HG03064 (cell line): ENCODE results near the gene CSE1L.
"Not testable (repeated sequence)": the region's sequence is repeated elsewhere in the genome, so short reads cannot be mapped to it uniquely, and the experiment has no call there.

ENCODE experiments used
- ATAC-seq: cut with Tn5 transposase; IDR thresholded peaks from one replicate; pipeline ENCODE4 v1.9.1; 2021; ENCODE audit warnings: low read depth; ENCODE audit not compliant: unreplicated experiment

CSE1L gene

DNA sequence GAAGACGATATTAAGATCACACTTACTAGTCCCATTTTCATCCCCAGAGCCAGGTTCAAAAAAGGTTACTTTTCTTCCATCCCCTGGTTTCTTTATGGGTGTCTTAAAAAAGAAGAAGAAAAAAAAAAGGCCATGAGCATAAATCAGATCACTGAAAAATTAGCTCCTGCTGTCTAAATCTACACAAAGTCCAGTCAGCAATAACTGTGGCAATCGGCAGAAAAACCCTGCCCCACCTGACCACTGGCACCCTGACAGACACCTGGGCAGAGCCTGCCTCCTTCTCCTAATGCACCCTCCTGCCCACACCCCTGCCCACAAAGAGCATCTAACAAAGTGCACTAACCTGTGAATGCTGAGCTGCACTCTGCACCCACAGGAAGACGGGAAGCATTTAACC, 72.2 kb downstream of the CSE1L start:
- ATAC-seq, result no peak

GRCh38 chr20:49119988-49120387, 73.9 kb downstream of the CSE1L start:
- ATAC-seq, result no peak

DNA sequence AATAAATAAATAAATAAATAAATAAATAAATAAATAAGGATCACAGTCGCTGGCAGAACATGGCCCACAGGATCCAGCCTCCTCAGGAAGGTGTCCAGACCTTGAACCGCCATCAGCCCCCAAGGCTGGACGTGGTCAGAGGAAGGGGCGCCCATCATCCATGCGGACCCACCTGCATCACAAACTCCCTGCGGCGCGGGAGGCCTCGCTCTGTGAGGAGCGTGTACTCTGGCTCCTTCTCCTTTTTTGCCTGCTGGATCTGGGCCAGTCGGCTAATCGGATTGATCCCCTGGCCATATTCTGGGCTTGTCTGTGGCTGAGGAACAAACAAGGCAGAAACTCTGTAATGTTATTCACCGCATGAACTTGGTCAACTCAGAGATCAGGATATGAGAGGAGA, 76.8 kb downstream of the CSE1L start:
- no peak for ATAC-seq

- no peak for ATAC-seq
Measured at GRCh38 chr20:49123982-49124381, 77.9 kb downstream of the CSE1L start.

- no peak for ATAC-seq
Measured at GRCh38 chr20:49132995-49133478, 86.9 kb downstream of the CSE1L start.

DNA sequence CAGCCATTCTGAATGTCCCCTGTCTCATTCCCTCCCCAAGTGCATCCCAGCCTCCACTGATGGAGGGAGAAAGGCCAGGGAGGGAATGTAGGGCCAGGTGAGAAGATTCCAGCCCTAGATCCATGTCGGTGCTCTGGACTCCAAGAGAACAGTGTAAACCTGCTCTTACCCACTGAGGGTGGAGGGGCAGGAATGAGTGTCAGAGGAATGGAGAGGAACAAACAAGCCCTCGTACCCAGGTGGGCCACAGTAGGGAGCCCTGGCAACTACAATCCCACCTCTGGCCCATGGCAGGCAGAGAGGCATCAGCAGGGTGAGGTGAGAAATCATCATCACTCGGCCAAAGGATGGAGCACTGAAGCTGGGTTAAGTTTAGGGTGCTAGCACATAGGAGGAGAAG, 87.5 kb downstream of the CSE1L start:
- ATAC-seq, result no peak

DNA sequence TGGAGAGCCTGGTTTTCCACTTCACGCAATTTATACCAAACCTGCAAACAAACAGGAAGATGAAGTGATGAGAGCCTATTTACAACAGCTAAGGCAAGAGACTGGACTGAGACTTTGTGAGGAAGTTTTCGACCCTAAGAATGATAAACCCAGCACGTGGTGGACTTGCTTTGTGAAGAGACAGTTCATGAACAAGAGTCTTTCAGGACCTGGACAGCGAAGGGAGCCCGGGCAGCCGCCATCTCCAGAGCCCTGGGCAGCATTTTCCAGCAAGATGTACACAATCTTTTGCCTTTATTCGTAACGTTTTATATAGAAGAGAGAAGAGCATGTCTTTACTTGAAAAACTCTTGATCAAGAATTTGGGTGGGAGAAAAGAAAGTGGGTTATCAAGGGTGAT, 88.7 kb downstream of the CSE1L start:
- ATAC-seq, result not testable (repeated sequence)

- no peak for ATAC-seq
Measured at GRCh38 chr20:49136817-49137571, 90.9 kb downstream of the CSE1L start.

DNA sequence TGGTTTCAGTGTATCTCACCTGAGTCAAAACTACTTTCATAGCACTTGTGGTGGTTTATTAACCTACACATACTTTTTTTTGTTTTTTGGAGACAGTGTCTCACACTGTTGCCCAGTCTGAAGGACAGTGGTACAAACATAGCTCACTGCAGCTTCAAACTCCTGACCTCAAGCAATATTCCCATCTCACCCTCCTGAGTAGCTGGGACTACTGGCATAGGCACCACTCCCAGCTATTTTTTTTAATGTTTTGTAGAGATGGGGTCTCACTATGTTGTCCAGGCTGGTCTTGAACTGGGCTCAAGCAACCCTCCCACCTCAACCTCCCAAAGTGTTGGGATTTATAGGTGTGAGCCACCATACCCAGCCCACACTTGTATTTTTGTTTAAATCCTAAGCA, 92.3 kb downstream of the CSE1L start:
- no peak for ATAC-seq

GRCh38 chr20:49140411-49140810, 94.3 kb downstream of the CSE1L start:
- ATAC-seq, result no peak

DNA sequence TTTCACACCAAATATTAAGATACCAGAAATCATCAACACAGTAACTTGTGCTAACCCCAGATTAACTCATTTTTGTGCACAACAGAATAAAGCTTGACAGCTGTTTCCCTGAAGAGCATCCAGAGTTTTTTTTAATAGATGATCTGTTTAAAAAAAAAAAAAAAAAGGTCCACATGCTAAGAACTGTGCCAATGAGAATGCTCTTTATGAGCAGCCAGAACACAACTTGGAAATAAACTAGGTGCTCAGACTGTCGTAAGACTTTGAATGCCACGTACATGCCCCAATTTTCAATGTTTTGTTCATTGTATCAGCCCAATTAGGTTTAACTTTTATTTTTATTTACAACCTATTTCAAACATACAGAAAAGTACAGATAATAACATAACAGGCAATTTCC, 94.7 kb downstream of the CSE1L start:
- no peak for ATAC-seq
